DMS153 (cell line): ENCODE results near the gene CCSER1.

Experiments
- DNase-seq: peaks from one replicate; lab custom pipeline; 2025; lab: John Stamatoyannopoulos, UW

CCSER1 gene

GRCh38 chr4:90128961-90129495 lies 1.8 kb downstream of the CCSER1 start:
- DNase-seq = no peak

- DNase-seq = no peak
These were observed 2.9 kb downstream of the CCSER1 start for GRCh38 chr4:90130076-90130475.

- no peak for DNase-seq
These were observed 10.4 kb downstream of the CCSER1 start for GRCh38 chr4:90137555-90137954.

GRCh38 chr4:90142081-90142480 lies 14.9 kb downstream of the CCSER1 start:
- DNase-seq = no peak

- DNase-seq = no peak
These were observed 18.1 kb downstream of the CCSER1 start for GRCh38 chr4:90145319-90145718.

GRCh38 chr4:90146306-90146705 lies 19.1 kb downstream of the CCSER1 start:
- no peak for DNase-seq

- no peak for DNase-seq
These were observed 21.5 kb downstream of the CCSER1 start for GRCh38 chr4:90148574-90149148.

GRCh38 chr4:90152024-90152423 lies 24.8 kb downstream of the CCSER1 start:
- DNase-seq = no peak

GRCh38 chr4:90159193-90159592 lies 32.0 kb downstream of the CCSER1 start:
- DNase-seq = no peak

GRCh38 chr4:90160044-90160443 lies 32.9 kb downstream of the CCSER1 start:
- DNase-seq = no peak

GRCh38 chr4:90162566-90162965 lies 35.4 kb downstream of the CCSER1 start:
- no peak for DNase-seq

- no peak for DNase-seq
These were observed 36.7 kb downstream of the CCSER1 start for GRCh38 chr4:90163872-90164271.

- no peak for DNase-seq
These were observed 38.7 kb downstream of the CCSER1 start for GRCh38 chr4:90165883-90166282.

- no peak for DNase-seq
These were observed 44.3 kb downstream of the CCSER1 start for GRCh38 chr4:90171491-90171890.

- no peak for DNase-seq
These were observed 47.4 kb downstream of the CCSER1 start for GRCh38 chr4:90174621-90175023.

- no peak for DNase-seq
These were observed 54.5 kb downstream of the CCSER1 start for GRCh38 chr4:90181644-90182043.

- DNase-seq = peak; percentile 16
These were observed 56.1 kb downstream of the CCSER1 start for GRCh38 chr4:90183254-90183653.

- no peak for DNase-seq
These were observed 57.4 kb downstream of the CCSER1 start for GRCh38 chr4:90184560-90184959.

GRCh38 chr4:90185416-90185815 lies 58.2 kb downstream of the CCSER1 start:
- no peak for DNase-seq

GRCh38 chr4:90186229-90186628 lies 59.0 kb downstream of the CCSER1 start:
- no peak for DNase-seq

- peak; percentile 47 for DNase-seq
These were observed 60.1 kb downstream of the CCSER1 start for GRCh38 chr4:90187148-90187884.

- no peak for DNase-seq
These were observed 62.0 kb downstream of the CCSER1 start for GRCh38 chr4:90189178-90189577.

GRCh38 chr4:90189946-90190345 lies 62.8 kb downstream of the CCSER1 start:
- no peak for DNase-seq

- DNase-seq = no peak
These were observed 63.3 kb downstream of the CCSER1 start for GRCh38 chr4:90190525-90190924.
